ENCODE data around the gene CEP135. TPM values are rescaled to one million over a fixed set of nuclear protein-coding genes. Genes with fewer than 3 reads are reported as not detected.

Gene CEP135
- total RNA-seq, 1 experiment from 2014 or later, result 10.9 TPM

- BruUV-seq (replicated peaks), result no TSS peak
- intact Hi-C loops (cut with micrococcal nuclease), result no loop called here
- Histone ChIP-seq H4K20me1 (ENCODE audit: insufficient read depth) (no peaks in the 10 kb centered on the region), H3K27me3 (ENCODE audit: insufficient read depth, low read length) (no peaks in the 10 kb centered on the region), H3K4me3 (replicated peaks in 1 of 2; ENCODE audit: low read depth in 1 of 2, low read length in 2 of 2) (no peak overlapping the region), H3K4me2 (ENCODE audit: low read length) (no peak overlapping the region), H3K79me2 (ENCODE audit: insufficient read depth, low read length) (no peaks in the 10 kb centered on the region), H3K36me3 (ENCODE audit: control insufficient read depth in 1 of 2, insufficient read depth in 2 of 2, low read length in 2 of 2) (peaks cover 5 to 9% of the 10 kb centered on the region in 2 experiments; a peak in 2 of 4 replicates), H3K27ac (ENCODE audit: low read depth, low read length) (no peak overlapping the region), H3K4me1 (ENCODE audit: control insufficient read depth in 1 of 2, insufficient read depth in 2 of 2, low read length in 2 of 2) (peaks cover 15 to 16% of the 10 kb centered on the region in 2 experiments), H3K9me2 (ENCODE audit: insufficient read depth) (no peaks in the 10 kb centered on the region), H2AFZ (ENCODE audit: low read depth, low read length, poor library complexity, severe bottlenecking) (no peak overlapping the region), H3K9me3 (ENCODE audit: control insufficient read depth in 1 of 2, insufficient read depth in 1 of 2, low read depth in 1 of 2, low read length in 2 of 2) (no peaks in the 10 kb centered on the region), H3K9ac (ENCODE audit: low read length) (no peak overlapping the region)
- no peak for ATAC-seq
- no peak for DNase-seq (ENCODE audit: low read depth, low spot score)
- TF ChIP-seq SRF (IDR thresholded peaks at IDR 0.05; ENCODE audit: low read depth), result no peak
- TF ChIP-seq ZNF274 (IDR thresholded peaks at IDR 0.05; ENCODE audit: low read depth, low read length), result no peak
- no peak for TF ChIP-seq ELF1 (IDR thresholded peaks at IDR 0.05; ENCODE audit: borderline replicate concordance, low read depth)
- no peak for TF ChIP-seq ZBTB33 (IDR thresholded peaks at IDR 0.05; ENCODE audit: extremely low read depth, insufficient replicate concordance, low read length)
- no peak for TF ChIP-seq TCF7L2 (IDR thresholded peaks at IDR 0.05; ENCODE audit: borderline replicate concordance, extremely low read depth, insufficient read depth, insufficient read length)
- no peak for TF ChIP-seq EGR1 (IDR thresholded peaks at IDR 0.05; ENCODE audit: low read depth)
- TF ChIP-seq, protein P1, sequence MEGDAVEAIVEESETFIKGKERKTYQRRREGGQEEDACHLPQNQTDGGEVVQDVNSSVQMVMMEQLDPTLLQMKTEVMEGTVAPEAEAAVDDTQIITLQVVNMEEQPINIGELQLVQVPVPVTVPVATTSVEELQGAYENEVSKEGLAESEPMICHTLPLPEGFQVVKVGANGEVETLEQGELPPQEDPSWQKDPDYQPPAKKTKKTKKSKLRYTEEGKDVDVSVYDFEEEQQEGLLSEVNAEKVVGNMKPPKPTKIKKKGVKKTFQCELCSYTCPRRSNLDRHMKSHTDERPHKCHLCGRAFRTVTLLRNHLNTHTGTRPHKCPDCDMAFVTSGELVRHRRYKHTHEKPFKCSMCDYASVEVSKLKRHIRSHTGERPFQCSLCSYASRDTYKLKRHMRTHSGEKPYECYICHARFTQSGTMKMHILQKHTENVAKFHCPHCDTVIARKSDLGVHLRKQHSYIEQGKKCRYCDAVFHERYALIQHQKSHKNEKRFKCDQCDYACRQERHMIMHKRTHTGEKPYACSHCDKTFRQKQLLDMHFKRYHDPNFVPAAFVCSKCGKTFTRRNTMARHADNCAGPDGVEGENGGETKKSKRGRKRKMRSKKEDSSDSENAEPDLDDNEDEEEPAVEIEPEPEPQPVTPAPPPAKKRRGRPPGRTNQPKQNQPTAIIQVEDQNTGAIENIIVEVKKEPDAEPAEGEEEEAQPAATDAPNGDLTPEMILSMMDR (IDR thresholded peaks at IDR 0.05 in 2 of 3, conservative IDR thresholded peaks at IDR 0.05 in 1 of 3; ENCODE audit: borderline replicate concordance in 1 of 3, insufficient read depth in 1 of 3, low read depth in 2 of 3, low read length in 2 of 3), result no peak
- TF ChIP-seq, protein P2, sequence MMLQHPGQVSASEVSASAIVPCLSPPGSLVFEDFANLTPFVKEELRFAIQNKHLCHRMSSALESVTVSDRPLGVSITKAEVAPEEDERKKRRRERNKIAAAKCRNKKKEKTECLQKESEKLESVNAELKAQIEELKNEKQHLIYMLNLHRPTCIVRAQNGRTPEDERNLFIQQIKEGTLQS (IDR thresholded peaks at IDR 0.05), result no peak
- no peak for TF ChIP-seq CEBPB (IDR thresholded peaks at IDR 0.05; ENCODE audit: low read depth)
- ChIA-PET POLR2A (no interaction called here), CTCF (no interaction called here), RAD21 (ENCODE audit: low non-redundant PET in 1 of 2, low total read pairs in 2 of 2, uncharacterized antibody in 2 of 2, unreplicated experiment in 2 of 2) (no interaction called here)
Measured at GRCh38 chr4:56028165-56028564, 79.4 kb downstream of the CEP135 start.
